ENCODE data around the gene TXNDC17.

The TXNDC17 gene

GRCh38 chr17:6641247-6641863, 495 bp downstream of the TXNDC17 start:
- no peak for TF ChIP-seq CTCF (conservative IDR thresholded peaks at IDR 0.05; ENCODE audit: low read length)
- no peak for DNase-seq (ENCODE audit: low read depth)
- H3K4me3 ChIP-seq (ENCODE audit: low read length) = peak overlapping the region; percentile 97

GRCh38 chr17:6642592-6642991, 1.7 kb downstream of the TXNDC17 start:
- no peak for TF ChIP-seq CTCF (conservative IDR thresholded peaks at IDR 0.05; ENCODE audit: low read length)
- DNase-seq (ENCODE audit: low read depth) = peak; percentile 29
- no peak overlapping the region for H3K4me3 ChIP-seq (ENCODE audit: low read length)

GRCh38 chr17:6643451-6644125, 2.7 kb downstream of the TXNDC17 start:
- DNase-seq (ENCODE audit: low read depth) = peak; percentile 18
- H3K4me3 ChIP-seq (ENCODE audit: low read length) = no peak overlapping the region
- TF ChIP-seq CTCF (conservative IDR thresholded peaks at IDR 0.05; ENCODE audit: low read length) = no peak

- TF ChIP-seq CTCF (conservative IDR thresholded peaks at IDR 0.05; ENCODE audit: low read length) = peak; percentile 10; the same call in 1 of the 2 replicates
- H3K4me3 ChIP-seq (ENCODE audit: low read length) = no peak overlapping the region
- DNase-seq (ENCODE audit: low read depth) = no peak
Measured at GRCh38 chr17:6648181-6648580, 7.3 kb downstream of the TXNDC17 start.

GRCh38 chr17:6651354-6651918, 10.6 kb downstream of the TXNDC17 start, which contains the start of the genes C17orf100 and MED31:
TSS of gene C17orf100 (plus strand) at chr17:6651762. CDS start at chr17:6651914, 152 bp downstream.
TSS of gene MED31 (minus strand) at chr17:6651605. CDS start at chr17:6651528, 77 bp downstream.
- DNase-seq (ENCODE audit: low read depth) = peak; percentile 87
- peak within 1 kb of the TSS; percentile 99 for H3K4me3 ChIP-seq (ENCODE audit: low read length)
- TF ChIP-seq CTCF (conservative IDR thresholded peaks at IDR 0.05; ENCODE audit: low read length) = no peak

GRCh38 chr17:6651919-6652452, 11.1 kb downstream of the TXNDC17 start:
- DNase-seq (ENCODE audit: low read depth) = peak; percentile 22
- no peak for TF ChIP-seq CTCF (conservative IDR thresholded peaks at IDR 0.05; ENCODE audit: low read length)
- peak overlapping the region; percentile 99 for H3K4me3 ChIP-seq (ENCODE audit: low read length)

All from AG10803 (cell line).